GM18505 (cell line): Measurements from ENCODE around the gene ASGR1.

Source experiments
- ATAC-seq: cut with Tn5 transposase; IDR thresholded peaks from one replicate; pipeline ENCODE4 v1.9.1; 2021; ENCODE audit not compliant: unreplicated experiment
- POLR2A ChIP-seq: IDR thresholded peaks from 4 replicates; pipeline ENCODE4 v1.6.1; 2011; ENCODE audit warnings: borderline replicate concordance; ENCODE audit not compliant: insufficient read depth, insufficient read length; ENCODE audit errors: extremely low read depth

The ASGR1 gene

GRCh38 chr17:7219812-7220592 is 40.8 kb upstream of the ASGR1 start, which contains the start of the genes ACADVL and DLG4:
Gene ACADVL (plus strand): TSS chr17:7219938. CDS start chr17:7219985, 47 bp downstream.
Gene DLG4 (minus strand): TSS chr17:7219836.
- TF ChIP-seq POLR2A: peak; percentile 68
- no peak for ATAC-seq

- ATAC-seq: no peak
- TF ChIP-seq POLR2A: no peak
Observed at GRCh38 chr17:7219229-7219811, 40.1 kb upstream of the ASGR1 start.

GRCh38 chr17:7218758-7219157 is 39.6 kb upstream of the ASGR1 start:
- no peak for ATAC-seq
- TF ChIP-seq POLR2A: no peak

GRCh38 chr17:7218166-7218565 is 39.0 kb upstream of the ASGR1 start:
- no peak for ATAC-seq
- no peak for TF ChIP-seq POLR2A

GRCh38 chr17:7217113-7217987 is 38.2 kb upstream of the ASGR1 start:
- no peak for ATAC-seq
- TF ChIP-seq POLR2A: no peak

- no peak for TF ChIP-seq POLR2A
- no peak for ATAC-seq
Observed at GRCh38 chr17:7216242-7217112, 37.3 kb upstream of the ASGR1 start.

GRCh38 chr17:7215652-7216180 is 36.5 kb upstream of the ASGR1 start:
- ATAC-seq: no peak
- no peak for TF ChIP-seq POLR2A

- no peak for ATAC-seq
- TF ChIP-seq POLR2A: no peak
Observed at GRCh38 chr17:7215136-7215638, 36.0 kb upstream of the ASGR1 start.

- no peak for TF ChIP-seq POLR2A
- peak; percentile 79 for ATAC-seq
Observed at GRCh38 chr17:7214300-7215135, 35.3 kb upstream of the ASGR1 start.

GRCh38 chr17:7213895-7214299 is 34.7 kb upstream of the ASGR1 start:
- ATAC-seq: no peak
- TF ChIP-seq POLR2A: no peak

- ATAC-seq: no peak
- no peak for TF ChIP-seq POLR2A
Observed at GRCh38 chr17:7211491-7212273, 32.5 kb upstream of the ASGR1 start.
